Measurements from ENCODE around the gene COL8A2.
A peak's percentile ranks its signal among the peaks of the same experiment; 100 is the strongest.

The COL8A2 gene

GRCh38 chr1:36151134-36151844 lies 26.3 kb upstream of the COL8A2 start:
- no peak for DNase-seq
- TF ChIP-seq, protein P1, sequence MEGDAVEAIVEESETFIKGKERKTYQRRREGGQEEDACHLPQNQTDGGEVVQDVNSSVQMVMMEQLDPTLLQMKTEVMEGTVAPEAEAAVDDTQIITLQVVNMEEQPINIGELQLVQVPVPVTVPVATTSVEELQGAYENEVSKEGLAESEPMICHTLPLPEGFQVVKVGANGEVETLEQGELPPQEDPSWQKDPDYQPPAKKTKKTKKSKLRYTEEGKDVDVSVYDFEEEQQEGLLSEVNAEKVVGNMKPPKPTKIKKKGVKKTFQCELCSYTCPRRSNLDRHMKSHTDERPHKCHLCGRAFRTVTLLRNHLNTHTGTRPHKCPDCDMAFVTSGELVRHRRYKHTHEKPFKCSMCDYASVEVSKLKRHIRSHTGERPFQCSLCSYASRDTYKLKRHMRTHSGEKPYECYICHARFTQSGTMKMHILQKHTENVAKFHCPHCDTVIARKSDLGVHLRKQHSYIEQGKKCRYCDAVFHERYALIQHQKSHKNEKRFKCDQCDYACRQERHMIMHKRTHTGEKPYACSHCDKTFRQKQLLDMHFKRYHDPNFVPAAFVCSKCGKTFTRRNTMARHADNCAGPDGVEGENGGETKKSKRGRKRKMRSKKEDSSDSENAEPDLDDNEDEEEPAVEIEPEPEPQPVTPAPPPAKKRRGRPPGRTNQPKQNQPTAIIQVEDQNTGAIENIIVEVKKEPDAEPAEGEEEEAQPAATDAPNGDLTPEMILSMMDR (IDR thresholded peaks at IDR 0.05; ENCODE audit: low read depth, low read length): no peak
- peak overlapping the region; percentile 70 for H3K27ac ChIP-seq
- no peaks in the 10 kb centered on the region for H3K9me3 ChIP-seq (ENCODE audit: severe bottlenecking)
- H3K27me3 ChIP-seq (ENCODE audit: insufficient read depth, low read depth, severe bottlenecking): no peaks in the 10 kb centered on the region
- no peak overlapping the region for H3K4me3 ChIP-seq (ENCODE audit: low read depth, low read length)
- H3K36me3 ChIP-seq: peaks cover 2% of the 10 kb centered on the region

DNA sequence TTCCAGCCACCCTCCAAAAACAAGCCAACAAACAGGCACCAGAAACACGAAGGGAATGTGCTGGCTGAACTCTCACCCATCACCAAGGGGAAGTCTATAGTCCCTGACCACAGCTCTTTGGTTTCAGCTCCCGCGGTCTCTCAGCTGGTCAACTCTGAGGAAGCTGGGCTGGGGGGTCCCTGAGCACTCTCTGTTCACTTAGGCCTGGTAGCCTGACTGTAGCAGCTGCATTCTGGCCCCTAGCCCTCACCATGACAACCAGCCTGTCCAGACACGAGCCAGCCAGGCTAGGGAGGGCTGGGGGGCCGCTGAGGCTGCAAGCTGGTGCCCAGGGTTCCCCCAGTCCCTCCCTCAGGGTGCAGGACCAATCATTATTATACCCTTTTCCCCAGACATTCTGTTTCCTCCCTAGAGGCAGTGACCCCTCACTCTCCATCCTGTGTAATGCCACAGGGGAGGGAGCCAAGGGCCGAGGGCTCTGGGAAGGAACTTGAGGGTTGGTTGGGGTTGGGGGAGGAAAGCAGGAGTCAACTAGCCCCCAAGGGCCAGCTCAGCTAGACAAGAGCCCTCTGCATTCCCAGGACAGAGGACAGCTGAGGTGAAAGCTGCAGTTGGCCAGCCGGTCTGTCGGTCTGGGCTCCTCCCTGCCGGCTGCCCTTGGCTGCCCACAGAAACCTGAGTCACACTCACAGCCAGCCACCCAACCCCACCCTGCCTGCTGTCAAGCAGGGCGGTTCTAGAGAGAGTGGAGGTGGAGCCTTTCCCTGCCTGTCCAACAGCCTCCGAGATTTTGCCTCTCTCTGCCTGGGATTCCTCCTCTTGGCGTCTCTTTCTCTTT lies 25.5 kb upstream of the COL8A2 start:
- Histone ChIP-seq H3K36me3 (no peaks in the 10 kb centered on the region; the same call in 1 of the 2 replicates), H3K9me3 (ENCODE audit: severe bottlenecking) (no peaks in the 10 kb centered on the region), H3K4me3 (ENCODE audit: low read depth, low read length) (peak overlapping the region; percentile 14; the same call in 1 of the 2 replicates), H3K27ac (peak overlapping the region; percentile 90), H3K27me3 (ENCODE audit: insufficient read depth, low read depth, severe bottlenecking) (no peaks in the 10 kb centered on the region)
- peak; percentile 99 for DNase-seq
- TF ChIP-seq, protein P1 (IDR thresholded peaks at IDR 0.05; ENCODE audit: low read depth, low read length): no peak

GRCh38 chr1:36149973-36150295 lies 24.9 kb upstream of the COL8A2 start:
- TF ChIP-seq, protein P1 (IDR thresholded peaks at IDR 0.05; ENCODE audit: low read depth, low read length): no peak
- DNase-seq: no peak
- no peaks in the 10 kb centered on the region for H3K27me3 ChIP-seq (ENCODE audit: insufficient read depth, low read depth, severe bottlenecking)
- peak overlapping the region; percentile 7; the same call in 1 of the 2 replicates for H3K4me3 ChIP-seq (ENCODE audit: low read depth, low read length)
- no peaks in the 10 kb centered on the region; the same call in 1 of the 2 replicates for H3K36me3 ChIP-seq
- peak overlapping the region; percentile 90 for H3K27ac ChIP-seq
- no peaks in the 10 kb centered on the region for H3K9me3 ChIP-seq (ENCODE audit: severe bottlenecking)

DNA sequence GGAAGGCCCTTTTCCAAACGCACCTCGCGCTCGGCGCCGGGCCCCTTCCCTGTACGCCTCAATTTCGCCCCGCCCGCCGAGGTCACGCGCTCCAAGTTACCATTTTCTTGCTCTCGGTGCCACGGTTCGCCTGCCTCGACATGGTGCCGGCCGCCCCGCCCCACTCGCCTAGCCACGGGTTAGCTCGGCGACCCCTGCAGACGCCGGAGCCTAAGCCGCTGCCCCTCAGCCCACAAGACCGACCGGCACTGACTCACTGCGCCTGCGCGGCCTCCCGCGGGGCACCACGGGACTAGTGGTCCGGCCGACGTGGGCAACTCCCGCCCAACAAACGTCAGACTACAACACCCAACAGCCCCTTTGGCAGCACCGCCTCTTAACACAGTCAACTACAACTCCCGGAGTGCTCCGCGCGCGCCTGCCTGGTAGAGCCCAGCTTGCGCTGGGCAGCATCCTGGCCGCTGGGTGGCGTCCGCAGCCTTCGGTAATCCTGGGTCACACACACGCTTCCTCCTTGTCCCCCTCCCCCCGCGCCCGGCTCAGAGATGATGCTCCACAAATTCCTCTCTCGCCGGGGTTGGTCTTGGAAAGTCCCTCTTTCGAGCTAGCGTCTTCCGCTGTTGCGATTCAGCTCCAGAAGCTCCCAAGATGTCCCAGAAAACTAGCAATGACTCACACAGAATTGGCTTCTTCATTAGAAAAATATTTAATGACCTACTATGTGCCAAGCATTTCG lies 24.4 kb upstream of the COL8A2 start, which contains the start of gene TRAPPC3:
Gene TRAPPC3 (minus strand): TSS at position 250 of the 736 bp plus-strand sequence. CDS start 108 bp downstream, at position 142.
- TF ChIP-seq, protein P1 (IDR thresholded peaks at IDR 0.05; ENCODE audit: low read depth, low read length): peak; percentile 95
- peak; percentile 99 for DNase-seq

DNA sequence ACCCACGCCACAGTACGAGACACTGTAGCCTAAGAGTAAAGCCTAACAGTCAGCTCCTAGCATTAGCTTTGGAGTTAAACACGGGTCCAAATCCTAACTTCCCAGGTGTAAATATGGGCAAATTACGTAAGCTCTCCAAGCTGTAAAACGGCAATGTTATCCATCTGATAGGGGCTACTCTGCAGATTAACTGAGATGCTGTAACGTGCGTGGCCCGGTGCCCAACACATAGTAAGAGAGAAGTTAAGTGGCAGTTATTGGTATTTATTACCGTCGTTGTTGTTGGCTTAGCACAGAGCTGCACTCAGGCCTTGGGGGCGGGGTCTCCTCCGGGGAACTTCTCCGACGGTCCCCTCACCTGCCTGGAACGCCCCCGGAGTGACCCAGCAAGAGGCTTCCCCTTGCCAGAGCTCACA lies 23.8 kb upstream of the COL8A2 start:
- no peaks in the 10 kb centered on the region; the same call in 1 of the 2 replicates for H3K36me3 ChIP-seq
- H3K27me3 ChIP-seq (ENCODE audit: insufficient read depth, low read depth, severe bottlenecking): no peaks in the 10 kb centered on the region
- TF ChIP-seq, protein P1 (IDR thresholded peaks at IDR 0.05; ENCODE audit: low read depth, low read length): no peak
- peak overlapping the region; percentile 64 for H3K4me3 ChIP-seq (ENCODE audit: low read depth, low read length)
- peak overlapping the region; percentile 83 for H3K27ac ChIP-seq
- no peaks in the 10 kb centered on the region for H3K9me3 ChIP-seq (ENCODE audit: severe bottlenecking)
- no peak for DNase-seq

More for the DNA sequence above, 24.4 kb upstream of the COL8A2 start, which contains the start of gene TRAPPC3:
- H3K27ac ChIP-seq: peak within 1 kb of the TSS; percentile 90
- H3K36me3 ChIP-seq: no peaks in the 10 kb centered on the region; the same call in 1 of the 2 replicates
- H3K9me3 ChIP-seq (ENCODE audit: severe bottlenecking): no peaks in the 10 kb centered on the region
- H3K27me3 ChIP-seq (ENCODE audit: insufficient read depth, low read depth, severe bottlenecking): no peaks in the 10 kb centered on the region
- peak within 1 kb of the TSS; percentile 64 for H3K4me3 ChIP-seq (ENCODE audit: low read depth, low read length)

All from WERI-Rb-1 (cell line).